Activated CD8-positive, alpha-beta T cell treated with anti-CD3 and anti-CD28 coated beads for 36 hours (primary cell): ENCODE measurements around the gene SOX9. TPM values are rescaled to one million over a fixed set of nuclear protein-coding genes. Genes with fewer than 3 reads are reported as not detected.

Source experiments
- ATAC-seq: fragments of 200-7000 bp; cut with Tn5 transposase; one replicate; pipeline ENCODE4 v1.10.0; 2021; ENCODE audit warnings: mild to moderate bottlenecking, moderate library complexity
- CTCF ChIA-PET: fragments of 350-600 bp; sonication (Branson Sonifier 250); formaldehyde crosslinking; loops from one replicate; lab custom pipeline; 2021; ENCODE audit warnings: antibody characterized with exemption; lab: Charles Lee
- POLR2A ChIA-PET: fragments of 350-600 bp; sonication (Branson Sonifier 250); formaldehyde crosslinking; loops from one replicate; lab custom pipeline; 2021; ENCODE audit warnings: antibody characterized with exemption; lab: Charles Lee
- DNase-seq: peaks from one replicate; pipeline ENCODE4 v3.0.0-alpha.2; 2020
- H3K27ac Mint-ChIP-seq: one replicate; pipeline ENCODE4 v1.8.0; 2021; ENCODE audit warnings: mild to moderate bottlenecking, mixed read lengths
- H3K27me3 Mint-ChIP-seq: one replicate; pipeline ENCODE4 v1.8.0; 2021; ENCODE audit warnings: mixed read lengths
- H3K36me3 Mint-ChIP-seq: one replicate; pipeline ENCODE4 v1.8.0; 2021; ENCODE audit warnings: low read depth, mixed read lengths
- H3K4me1 Mint-ChIP-seq: one replicate; pipeline ENCODE4 v1.8.0; 2021; ENCODE audit warnings: low read depth, mixed read lengths
- H3K4me3 Mint-ChIP-seq: one replicate; pipeline ENCODE4 v1.8.0; 2021; ENCODE audit warnings: mild to moderate bottlenecking, moderate library complexity, mixed read lengths
- H3K9me3 Mint-ChIP-seq: one replicate; pipeline ENCODE4 v1.8.0; 2021; ENCODE audit warnings: mixed read lengths
- CTCF ChIP-seq: fragments of 200-600 bp; IDR thresholded peaks from one replicate; pipeline ENCODE4 v1.8.0; 2022; ENCODE audit warnings: antibody characterized with exemption, mild to moderate bottlenecking
- intact Hi-C: fragments of 100-400 bp; cut with micrococcal nuclease; formaldehyde crosslinking; loops from one replicate; pipeline ENCODE4 v1.10.0; 2022
- total RNA-seq, 2 experiments: library from RNA; stranded (reverse); gene quantifications; one replicate each; pipeline ENCODE4 v1.2.3, GENCODE V29; 2021

Gene SOX9
- total RNA-seq, 2 experiments from 2014 or later: not detected

GRCh38 chr17:72115781-72116525 is 4.9 kb upstream of the SOX9 start:
- ATAC-seq: no peak
- no peak for DNase-seq
- H3K4me3 Mint-ChIP-seq: no peak overlapping the region
- H3K27ac Mint-ChIP-seq: no peak overlapping the region
- H3K4me1 Mint-ChIP-seq: peaks cover 5% of the 10 kb centered on the region
- POLR2A ChIA-PET: no interaction called here
- CTCF ChIA-PET: no interaction called here
- H3K27me3 Mint-ChIP-seq: peaks cover 61% of the 10 kb centered on the region
- intact Hi-C loops: no loop called here
- no peaks in the 10 kb centered on the region for H3K9me3 Mint-ChIP-seq
- no peak for TF ChIP-seq CTCF
- no peaks in the 10 kb centered on the region for H3K36me3 Mint-ChIP-seq

- ChIA-PET CTCF (no interaction called here), POLR2A (no interaction called here)
- no peaks in the 10 kb centered on the region for H3K36me3 Mint-ChIP-seq
- no peak overlapping the region for H3K4me3 Mint-ChIP-seq
- DNase-seq (no peak), ATAC-seq (no peak)
- H3K27ac Mint-ChIP-seq: no peak overlapping the region
- H3K9me3 Mint-ChIP-seq: no peaks in the 10 kb centered on the region
- H3K27me3 Mint-ChIP-seq: peaks cover 65% of the 10 kb centered on the region
- intact Hi-C loops: no loop called here
- no peak for TF ChIP-seq CTCF
- peaks cover 6% of the 10 kb centered on the region for H3K4me1 Mint-ChIP-seq
Measured at GRCh38 chr17:72116661-72117521, 3.9 kb upstream of the SOX9 start.

GRCh38 chr17:72117535-72118334 is 3.1 kb upstream of the SOX9 start:
- intact Hi-C loops: no loop called here
- ATAC-seq (no peak), DNase-seq (no peak)
- TF ChIP-seq CTCF: no peak
- Mint-ChIP-seq H3K4me3 (no peak overlapping the region), H3K27ac (no peak overlapping the region), H3K4me1 (peaks cover 6% of the 10 kb centered on the region), H3K36me3 (no peaks in the 10 kb centered on the region), H3K27me3 (peaks cover 68% of the 10 kb centered on the region), H3K9me3 (no peaks in the 10 kb centered on the region)
- POLR2A ChIA-PET: no interaction called here
- CTCF ChIA-PET: no interaction called here

GRCh38 chr17:72118335-72119076 is 2.3 kb upstream of the SOX9 start:
- Mint-ChIP-seq H3K9me3 (no peaks in the 10 kb centered on the region), H3K4me3 (no peak overlapping the region), H3K36me3 (peaks cover 2% of the 10 kb centered on the region), H3K27me3 (peaks cover 75% of the 10 kb centered on the region), H3K27ac (no peak overlapping the region), H3K4me1 (peaks cover 10% of the 10 kb centered on the region)
- ChIA-PET POLR2A (no interaction called here), CTCF (no interaction called here)
- intact Hi-C loops: no loop called here
- TF ChIP-seq CTCF: peak; percentile 90
- DNase-seq: peak; percentile 54
- no peak for ATAC-seq
